Right ventricle myocardium inferior (tissue), 1 donor: ENCODE measurements around the gene CDHR3. TPM values are rescaled to one million over a fixed set of nuclear protein-coding genes. Genes with fewer than 3 reads are reported as not detected.
A peak's percentile ranks its signal among the peaks of the same experiment; 100 is the strongest.
"Not testable (repeated sequence)": the region's sequence is repeated elsewhere in the genome, so short reads cannot be mapped to it uniquely, and the experiment has no call there.

Source experiments
- ATAC-seq: fragments of 200-7000 bp; cut with Tn5 transposase; one replicate; pipeline ENCODE4 v1.9.1; 2020; ENCODE audit warnings: mild to moderate bottlenecking, moderate library complexity
- DNase-seq: peaks from one replicate; pipeline ENCODE4 v3.0.0; 2021; ENCODE audit errors: missing footprints
- intact Hi-C: fragments of 100-400 bp; cut with DNase I; formaldehyde crosslinking; loops from one replicate; pipeline ENCODE4 v1.11.0; 2022
- total RNA-seq: library from RNA; stranded (reverse); fragmentation: NEBNext Ultra II Directional; extraction: Animal tissue kit (Norgen Biotek cat#: 25700); gene quantifications from one replicate; pipeline ENCODE4 v1.2.1, GENCODE V29; 2021
- donor health status: DM: no; HTN: yes; CAD: no; lungs with severe emphysema.

Gene CDHR3
- total RNA-seq, 1 donor from 2014 or later, result 3.6 TPM

- ATAC-seq, result no peak
- intact Hi-C loops, result no loop called here
Observed at GRCh38 chr7:105989686-105990085, 26.6 kb downstream of the CDHR3 start.

GRCh38 chr7:105990141-105990540 is 27.1 kb downstream of the CDHR3 start:
- intact Hi-C loops, result no loop called here
- DNase-seq, result no peak
- no peak for ATAC-seq

More at GRCh38 chr7:105989686-105990085, 26.6 kb downstream of the CDHR3 start:
- no peak for DNase-seq

GRCh38 chr7:105990727-105991453 is 27.8 kb downstream of the CDHR3 start:
- DNase-seq (no peak), ATAC-seq (no peak)
- intact Hi-C loops, result no loop called here

- intact Hi-C loops, result no loop called here
- DNase-seq (no peak), ATAC-seq (no peak)
Observed at GRCh38 chr7:105992905-105993304, 29.8 kb downstream of the CDHR3 start.

- no peak for ATAC-seq
- intact Hi-C loops, result no loop called here
Observed at GRCh38 chr7:105996860-105997737, 34.0 kb downstream of the CDHR3 start.

GRCh38 chr7:105999256-105999655 is 36.2 kb downstream of the CDHR3 start:
- no peak for DNase-seq
- intact Hi-C loops, result no loop called here
- ATAC-seq, result no peak

More at GRCh38 chr7:105996860-105997737, 34.0 kb downstream of the CDHR3 start:
- DNase-seq, result no peak

GRCh38 chr7:106001196-106001595 is 38.1 kb downstream of the CDHR3 start:
- ATAC-seq (peak; percentile 51), DNase-seq (no peak)
- intact Hi-C loops, result no loop called here

GRCh38 chr7:106001886-106002285 is 38.8 kb downstream of the CDHR3 start:
- intact Hi-C loops, result no loop called here
- DNase-seq, result no peak
- no peak for ATAC-seq

- ATAC-seq, result no peak
- DNase-seq, result no peak
- intact Hi-C loops, result no loop called here
Observed at GRCh38 chr7:106003525-106004064, 40.5 kb downstream of the CDHR3 start.

GRCh38 chr7:106006906-106007305 is 43.8 kb downstream of the CDHR3 start:
- intact Hi-C loops, result no loop called here
- ATAC-seq, result no peak
- no peak for DNase-seq

GRCh38 chr7:106007796-106008195 is 44.7 kb downstream of the CDHR3 start:
- DNase-seq, ATAC-seq, intact Hi-C loops: not testable (repeated sequence)

GRCh38 chr7:106009503-106010226 is 46.6 kb downstream of the CDHR3 start:
- peak; percentile 90 for DNase-seq
- intact Hi-C loops, result loop anchor here (1.0 to 5.0 kb wide), 3 partner anchors 75 to 249 kb away; partner anchors contain the start of gene ATXN7L1
- ATAC-seq, result peak; percentile 93

GRCh38 chr7:106010331-106010730 is 47.3 kb downstream of the CDHR3 start:
- intact Hi-C loops, result loop anchor here (2.0 to 5.0 kb wide), 2 partner anchors 133 to 250 kb away; partner anchors contain the start of gene ATXN7L1
- ATAC-seq, result no peak
- DNase-seq, result no peak

- intact Hi-C loops, result loop anchor here (2.0 to 5.0 kb wide), 2 partner anchors 134 to 250 kb away; partner anchors contain the start of gene ATXN7L1
- no peak for ATAC-seq
- no peak for DNase-seq
Observed at GRCh38 chr7:106010866-106011265, 47.8 kb downstream of the CDHR3 start.

- DNase-seq, result no peak
Observed at GRCh38 chr7:106012184-106012583, 49.1 kb downstream of the CDHR3 start.

GRCh38 chr7:106012935-106013439 is 49.9 kb downstream of the CDHR3 start:
- DNase-seq (no peak), ATAC-seq (no peak)
- intact Hi-C loops, result loop anchor here (5.0 kb wide), 1 partner anchor 136 kb away; the partner anchor contains the start of gene ATXN7L1

More at GRCh38 chr7:106012184-106012583, 49.1 kb downstream of the CDHR3 start:
- no peak for ATAC-seq
- intact Hi-C loops, result loop anchor here (5.0 kb wide), 1 partner anchor 135 kb away; the partner anchor contains the start of gene ATXN7L1

- intact Hi-C loops, result no loop called here
Observed at GRCh38 chr7:106015381-106016218, 52.5 kb downstream of the CDHR3 start.

More at GRCh38 chr7:106015381-106016218, 52.5 kb downstream of the CDHR3 start:
- DNase-seq (no peak), ATAC-seq (no peak)
